GM18526 (cell line): ENCODE results near the gene AGTPBP1.

ENCODE experiments used
- POLR2A ChIP-seq: IDR thresholded peaks from 3 replicates; pipeline ENCODE4 v1.6.1; 2011; ENCODE audit not compliant: insufficient read length; ENCODE audit errors: extremely low read depth

AGTPBP1 gene

DNA sequence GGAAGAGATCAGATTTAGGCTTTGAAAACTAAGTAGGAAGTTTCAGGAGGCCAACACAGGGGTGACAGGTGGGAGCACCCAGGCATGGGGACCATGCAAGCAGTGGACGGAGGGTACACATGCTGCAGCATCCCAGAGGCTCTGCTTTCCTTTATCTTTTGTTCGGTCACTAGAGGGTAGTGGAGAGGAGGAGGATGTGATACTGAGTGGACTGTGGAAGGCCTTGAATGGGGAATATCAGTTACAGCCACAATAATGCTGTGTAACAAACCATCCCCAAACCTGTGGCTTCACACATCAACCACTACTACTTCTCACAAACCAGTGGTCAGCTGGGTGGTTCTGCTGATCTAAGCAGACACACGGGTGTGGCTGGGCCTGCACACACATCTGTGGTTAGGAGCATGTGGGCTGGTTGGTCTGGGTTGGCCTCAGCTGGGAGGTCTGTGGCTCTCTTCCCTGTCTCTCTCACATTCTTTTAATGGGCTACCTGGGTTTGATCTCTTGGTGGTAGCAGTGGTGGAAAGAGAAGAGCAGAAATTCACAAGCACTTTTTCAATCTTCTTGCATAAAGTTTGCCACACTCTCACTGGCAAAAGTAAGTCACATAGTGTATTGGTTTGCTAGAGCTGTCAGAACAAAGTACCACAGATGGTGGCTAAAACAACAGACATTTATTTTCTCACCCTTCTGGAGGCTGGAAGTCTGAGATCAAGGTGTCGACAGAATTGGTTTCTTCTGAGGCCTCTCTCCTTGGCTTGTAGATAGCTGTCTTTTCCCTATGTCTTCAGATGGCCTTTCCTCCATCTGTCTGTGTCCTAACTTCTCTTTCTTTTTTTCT is 238.7 kb downstream of the AGTPBP1 start:
- TF ChIP-seq POLR2A, result no peak

DNA sequence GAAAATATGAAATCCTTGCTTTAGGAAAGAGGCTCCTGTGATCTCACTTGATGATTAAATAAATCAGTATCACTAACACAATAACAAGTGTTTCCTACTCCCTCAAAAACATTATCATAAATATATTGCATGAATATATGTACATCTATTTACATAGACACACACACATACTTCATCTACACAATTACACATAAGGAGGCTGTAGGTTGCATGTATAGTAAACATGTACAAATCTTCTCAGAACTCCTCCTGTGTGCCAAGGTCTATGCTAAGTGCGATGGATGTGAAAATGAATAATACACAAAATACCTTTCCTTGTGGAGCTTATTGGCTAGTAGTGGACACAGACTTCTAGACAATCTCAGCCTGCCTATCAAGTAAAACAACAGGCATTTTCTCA is 239.9 kb downstream of the AGTPBP1 start:
- TF ChIP-seq POLR2A, result no peak

DNA sequence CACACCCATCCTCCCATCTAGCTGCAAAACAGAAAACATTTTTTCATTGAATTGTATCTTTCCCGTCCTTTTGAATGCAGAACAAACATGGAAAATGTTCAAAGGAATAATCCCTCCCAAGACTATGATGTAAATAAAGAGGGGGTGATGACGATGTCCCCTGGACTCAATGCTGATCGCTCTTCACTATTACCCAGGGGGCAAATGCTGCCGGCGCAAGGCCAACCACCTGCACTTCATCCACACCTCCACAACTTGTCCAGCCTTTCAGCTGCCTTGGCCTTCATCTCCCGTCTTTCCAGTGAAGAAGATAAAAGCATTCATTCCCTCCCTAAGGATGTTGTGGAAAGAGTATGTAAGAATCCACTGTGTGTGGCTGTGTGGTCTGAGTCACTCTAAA is 240.3 kb downstream of the AGTPBP1 start:
- TF ChIP-seq POLR2A, result no peak
